TTC549 (cell line): Measurements from ENCODE around the gene KCNAB2.

Experiments
- FAIRE-seq: peaks from 2 replicates; lab custom pipeline; 2012; peaks lifted over from hg19 to GRCh38; lab: Jason Lieb, UNC

KCNAB2 gene

GRCh38 chr1:6130596-6130995 is 84.9 kb downstream of the KCNAB2 start:
- no peak for FAIRE-seq

- no peak for FAIRE-seq
These were observed 85.9 kb downstream of the KCNAB2 start for GRCh38 chr1:6131561-6131960.

GRCh38 chr1:6133146-6133895 is 87.6 kb downstream of the KCNAB2 start:
- no peak for FAIRE-seq

- FAIRE-seq, result no peak
These were observed 88.5 kb downstream of the KCNAB2 start for GRCh38 chr1:6134206-6134605.

- no peak for FAIRE-seq
These were observed 89.2 kb downstream of the KCNAB2 start for GRCh38 chr1:6134741-6135510.

- FAIRE-seq, result no peak
These were observed 91.0 kb downstream of the KCNAB2 start for GRCh38 chr1:6136516-6137220.

DNA sequence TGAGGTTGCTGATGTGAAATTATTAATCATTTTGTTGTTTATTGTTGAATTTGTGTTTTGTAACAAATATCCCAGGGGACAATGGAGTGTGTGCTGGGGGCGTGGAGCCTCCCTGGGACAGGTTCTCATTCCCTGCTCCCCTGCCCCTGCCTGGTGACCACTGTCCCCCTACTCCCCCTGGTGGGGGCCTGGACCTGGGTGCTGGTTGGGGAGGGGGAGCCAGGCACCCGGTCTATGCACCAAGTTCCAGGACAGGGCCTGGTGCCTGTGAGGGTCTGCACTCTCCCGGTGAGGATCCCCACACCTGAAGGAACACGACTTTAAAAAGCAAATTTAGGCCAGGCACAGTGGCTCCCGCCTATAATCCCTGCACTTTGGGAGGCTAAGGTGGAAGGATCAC is 92.1 kb downstream of the KCNAB2 start:
- FAIRE-seq, result no peak

GRCh38 chr1:6140413-6140812 is 94.7 kb downstream of the KCNAB2 start:
- FAIRE-seq, result no peak

DNA sequence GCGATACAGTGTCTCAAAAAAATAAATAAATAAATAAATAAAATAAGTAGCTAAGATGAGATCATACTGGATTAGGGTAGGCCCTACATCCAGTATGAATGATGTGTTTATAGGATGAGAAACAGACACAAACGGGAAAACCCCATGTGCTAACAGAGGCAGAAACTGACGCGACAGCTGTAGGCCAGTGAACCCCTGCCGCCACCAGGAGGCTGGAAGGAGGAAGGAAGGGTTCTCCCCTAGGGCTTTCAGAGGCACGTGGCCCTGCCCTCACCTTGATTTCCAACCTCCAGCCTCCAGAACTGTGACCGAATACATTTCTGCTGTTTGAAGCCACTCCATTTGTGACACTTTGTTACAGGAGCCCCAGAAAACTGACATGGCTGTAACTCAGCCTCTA is 95.9 kb downstream of the KCNAB2 start:
- no peak for FAIRE-seq

DNA sequence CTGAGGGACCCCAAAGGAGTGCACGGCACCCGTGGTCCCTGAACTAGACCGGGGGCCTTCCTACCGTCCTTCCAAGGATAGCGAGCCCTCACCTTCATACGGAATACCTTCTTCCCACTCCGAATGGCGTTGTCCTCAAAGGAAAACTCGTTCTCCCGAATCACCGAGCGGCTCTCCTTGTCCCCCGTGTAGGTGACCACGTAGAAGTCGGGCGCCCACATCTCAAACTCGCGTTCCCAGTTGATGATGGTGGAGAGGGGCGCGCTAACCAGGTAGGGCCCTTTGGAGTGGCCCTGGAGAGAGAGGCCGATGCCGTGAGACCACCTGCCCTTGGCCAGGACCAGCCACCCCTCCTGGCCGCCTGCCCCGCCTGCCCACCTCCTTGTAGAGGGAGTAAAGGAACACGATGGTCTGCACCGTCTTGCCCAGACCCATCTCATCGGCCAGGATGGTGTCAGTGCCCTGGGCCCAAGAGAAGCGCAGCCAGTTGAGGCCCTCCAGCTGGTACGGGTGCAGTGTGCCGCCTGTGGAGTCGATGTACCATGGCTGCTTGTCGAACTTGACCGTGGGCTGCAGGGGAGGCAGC is 96.4 kb downstream of the KCNAB2 start:
- no peak for FAIRE-seq

DNA sequence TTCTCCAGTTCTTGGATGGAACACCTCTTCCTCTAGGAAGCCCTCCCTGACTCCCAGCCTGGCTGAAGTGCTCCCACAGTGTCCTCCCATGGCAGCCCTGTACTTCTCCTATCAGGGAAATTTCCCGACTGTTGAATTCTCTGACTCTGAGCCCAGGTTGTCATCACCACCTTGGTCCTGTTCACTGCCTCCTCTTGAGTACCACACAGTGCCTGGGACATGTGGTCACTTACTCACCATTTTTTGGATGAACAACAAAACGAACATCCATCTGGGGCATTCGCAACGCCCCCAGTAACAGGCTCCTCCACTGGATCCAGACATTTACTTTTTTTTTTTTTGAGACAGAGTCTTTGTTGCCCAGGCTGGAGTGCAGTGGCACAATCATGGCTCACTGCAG is 97.0 kb downstream of the KCNAB2 start:
- FAIRE-seq, result no peak

DNA sequence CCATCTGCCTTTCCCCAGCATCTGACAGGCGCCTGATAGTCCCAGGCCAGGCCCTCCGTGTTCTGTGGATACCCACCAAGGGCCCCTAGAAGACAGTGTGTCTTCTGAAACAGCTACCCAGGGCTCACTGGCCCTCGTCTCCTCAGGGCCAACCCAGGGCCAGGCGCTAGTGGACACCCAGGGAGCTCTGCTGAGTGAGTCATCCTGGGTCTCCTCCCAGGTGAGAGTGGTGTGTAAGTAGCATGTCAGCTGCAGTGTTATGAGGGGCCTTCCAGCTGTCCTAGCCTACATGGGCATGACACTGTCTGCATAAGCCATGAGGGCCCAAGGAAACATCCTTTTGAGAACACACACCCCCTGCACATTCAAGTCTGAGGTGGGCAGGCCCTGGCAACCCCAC is 97.7 kb downstream of the KCNAB2 start:
- no peak for FAIRE-seq

DNA sequence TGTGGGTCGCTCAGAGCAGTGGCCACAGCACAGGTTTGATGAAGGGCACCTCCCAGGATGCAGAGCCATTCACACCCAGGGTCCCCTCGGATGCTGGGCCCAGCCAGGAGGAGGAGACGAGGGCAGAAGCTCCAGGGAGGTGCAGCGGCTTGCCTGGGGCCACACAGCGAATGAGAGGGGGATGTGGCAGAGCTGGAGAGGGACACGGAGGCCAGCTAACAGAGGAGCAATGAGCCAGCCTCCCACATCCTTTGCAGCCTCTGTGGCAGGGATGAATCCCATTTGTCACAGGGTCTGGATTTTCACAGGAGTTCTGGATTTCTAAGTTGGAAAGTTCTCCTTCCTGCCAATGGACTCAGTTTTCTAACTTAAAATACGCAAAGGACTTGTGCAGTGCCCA is 98.5 kb downstream of the KCNAB2 start:
- no peak for FAIRE-seq

GRCh38 chr1:6144647-6145395 is 99.1 kb downstream of the KCNAB2 start:
- FAIRE-seq, result no peak

DNA sequence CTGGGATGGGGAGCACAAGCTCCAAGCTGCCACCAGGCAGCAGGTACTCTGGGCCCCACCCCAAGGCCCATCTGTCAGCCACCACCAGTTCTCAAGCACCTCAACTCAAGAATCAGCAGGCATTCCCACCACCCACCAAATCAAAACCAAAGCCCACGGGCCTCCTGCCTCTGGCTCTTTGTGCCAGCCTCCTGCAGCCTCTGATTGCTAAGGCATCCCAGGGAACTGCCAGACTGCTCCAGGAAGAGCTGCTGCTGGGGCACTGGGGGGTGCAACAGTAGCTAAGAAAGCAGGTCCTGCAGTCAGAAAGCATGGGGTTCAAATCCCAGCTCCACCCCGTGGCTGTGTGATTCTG is 99.7 kb downstream of the KCNAB2 start:
- FAIRE-seq, result no peak

DNA sequence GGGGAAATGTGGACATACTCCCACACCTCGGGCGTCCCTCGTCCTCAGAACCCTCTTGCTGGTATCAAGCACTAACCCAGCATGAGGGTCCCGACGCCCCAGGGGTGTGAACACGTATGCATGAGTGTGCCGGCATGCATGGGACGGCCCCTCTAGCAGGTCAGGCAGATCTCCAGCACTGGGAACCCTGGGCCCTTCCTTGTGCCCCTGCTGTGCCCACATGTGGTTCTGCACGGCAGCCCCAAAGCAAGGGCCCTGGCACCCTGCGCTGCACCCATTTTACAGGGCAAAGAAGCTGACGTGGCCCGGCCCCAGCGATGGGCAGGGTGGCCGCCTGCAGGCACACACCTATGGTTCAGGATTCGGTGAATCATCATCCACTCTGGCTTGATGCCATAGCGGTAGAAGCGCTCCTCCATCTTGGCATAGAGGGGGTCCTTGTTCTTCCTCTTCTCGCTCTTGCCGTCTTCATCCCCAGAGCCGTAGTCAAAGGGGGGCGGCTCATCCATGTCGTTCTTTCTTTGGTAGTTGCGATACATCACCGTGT is 100.2 kb downstream of the KCNAB2 start:
- FAIRE-seq, result no peak

DNA sequence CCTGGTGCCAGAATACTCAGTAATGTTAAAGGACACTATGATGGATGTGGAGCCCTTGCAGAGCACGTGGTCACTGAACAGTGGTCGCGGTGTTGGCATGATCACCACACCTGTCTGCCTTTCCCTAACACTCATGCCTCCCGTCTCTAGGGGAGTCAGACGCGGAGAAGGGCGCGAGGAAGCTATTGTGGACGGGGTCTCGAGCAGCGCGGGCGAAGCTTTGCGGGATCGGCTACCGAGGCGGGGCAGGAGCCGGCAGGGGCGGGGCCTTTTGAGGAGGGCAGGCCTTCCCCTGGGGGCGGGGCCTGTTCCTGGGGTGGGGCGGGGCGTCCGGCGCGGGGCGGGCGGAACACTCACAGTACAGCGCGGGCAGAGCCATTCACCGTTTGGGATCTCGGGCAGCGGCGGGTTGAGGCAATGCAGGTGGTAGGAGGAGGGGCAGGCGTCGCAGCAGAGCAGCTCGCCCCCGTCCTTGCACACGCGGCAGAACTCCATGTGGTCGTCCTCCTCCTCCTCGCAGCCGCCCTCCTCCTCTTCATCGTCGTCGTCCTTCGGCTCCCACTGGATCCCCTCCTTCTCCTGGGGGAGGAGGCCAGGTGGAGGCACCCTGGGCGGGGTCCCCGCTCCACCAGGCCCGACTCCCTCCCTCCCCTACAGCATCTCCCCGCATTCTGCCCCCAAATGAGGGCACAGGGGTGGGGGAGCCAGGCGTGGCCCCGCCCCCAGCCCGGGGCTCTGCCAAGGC is 103.0 kb downstream of the KCNAB2 start:
- no peak for FAIRE-seq

DNA sequence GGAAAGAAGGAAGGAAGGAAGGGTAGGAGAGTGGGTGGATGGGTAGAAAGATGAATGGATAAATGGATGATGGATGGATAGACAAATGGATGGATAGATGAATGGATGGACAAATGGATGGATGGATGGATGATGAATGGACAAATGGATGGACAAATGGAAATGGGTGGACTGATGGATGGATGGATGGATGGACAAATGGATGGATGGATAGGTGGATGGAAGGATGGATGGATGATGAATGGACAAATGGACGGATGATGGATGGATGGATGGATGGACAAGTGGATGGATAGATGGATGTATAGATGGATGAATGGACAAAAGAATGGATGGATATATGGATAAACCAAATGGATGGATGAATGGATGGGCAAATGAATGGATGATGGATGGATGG is 103.9 kb downstream of the KCNAB2 start:
- FAIRE-seq, result no peak

DNA sequence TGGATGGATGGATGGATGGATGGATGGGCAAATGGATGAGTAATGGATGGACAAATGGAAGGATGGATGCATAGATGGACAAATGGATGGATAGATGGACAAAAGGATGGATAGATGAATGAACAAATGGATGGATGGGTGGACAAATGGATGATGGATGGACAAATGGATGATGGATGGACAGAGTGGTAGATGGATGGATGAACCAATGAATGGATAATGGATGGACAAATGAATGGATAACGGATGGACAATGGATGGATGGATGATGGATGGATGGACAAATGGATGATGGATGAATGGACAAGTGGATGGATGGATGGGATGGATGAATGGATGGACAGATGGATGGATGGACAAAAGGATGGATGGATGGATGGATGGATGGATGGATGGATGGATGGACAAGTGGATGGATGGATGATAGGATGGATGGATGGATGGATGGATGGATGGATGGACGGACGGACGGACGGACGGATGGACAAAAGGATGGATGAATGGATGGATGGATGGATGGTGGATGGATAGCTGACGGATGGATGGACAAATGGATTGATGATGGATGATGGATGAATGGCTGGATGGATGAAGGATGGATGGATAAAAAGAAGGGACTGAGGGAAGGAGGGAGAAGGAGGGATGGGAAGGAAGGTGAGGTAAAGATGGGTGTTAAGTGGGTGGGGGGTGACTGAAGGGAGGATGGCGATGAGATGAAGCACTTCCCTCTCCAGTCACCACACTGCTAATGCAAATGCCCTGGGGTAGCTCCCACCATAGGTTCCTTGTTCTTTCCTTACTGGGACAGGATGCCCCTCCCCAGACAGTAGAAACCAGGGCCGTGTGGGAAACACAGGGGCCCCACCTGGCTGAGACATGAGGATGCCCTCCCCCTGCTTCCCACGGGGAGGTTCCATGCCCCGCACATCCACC is 104.6 kb downstream of the KCNAB2 start:
- FAIRE-seq, result no peak
